Measurements from ENCODE around the gene UBE2A.

DNA sequence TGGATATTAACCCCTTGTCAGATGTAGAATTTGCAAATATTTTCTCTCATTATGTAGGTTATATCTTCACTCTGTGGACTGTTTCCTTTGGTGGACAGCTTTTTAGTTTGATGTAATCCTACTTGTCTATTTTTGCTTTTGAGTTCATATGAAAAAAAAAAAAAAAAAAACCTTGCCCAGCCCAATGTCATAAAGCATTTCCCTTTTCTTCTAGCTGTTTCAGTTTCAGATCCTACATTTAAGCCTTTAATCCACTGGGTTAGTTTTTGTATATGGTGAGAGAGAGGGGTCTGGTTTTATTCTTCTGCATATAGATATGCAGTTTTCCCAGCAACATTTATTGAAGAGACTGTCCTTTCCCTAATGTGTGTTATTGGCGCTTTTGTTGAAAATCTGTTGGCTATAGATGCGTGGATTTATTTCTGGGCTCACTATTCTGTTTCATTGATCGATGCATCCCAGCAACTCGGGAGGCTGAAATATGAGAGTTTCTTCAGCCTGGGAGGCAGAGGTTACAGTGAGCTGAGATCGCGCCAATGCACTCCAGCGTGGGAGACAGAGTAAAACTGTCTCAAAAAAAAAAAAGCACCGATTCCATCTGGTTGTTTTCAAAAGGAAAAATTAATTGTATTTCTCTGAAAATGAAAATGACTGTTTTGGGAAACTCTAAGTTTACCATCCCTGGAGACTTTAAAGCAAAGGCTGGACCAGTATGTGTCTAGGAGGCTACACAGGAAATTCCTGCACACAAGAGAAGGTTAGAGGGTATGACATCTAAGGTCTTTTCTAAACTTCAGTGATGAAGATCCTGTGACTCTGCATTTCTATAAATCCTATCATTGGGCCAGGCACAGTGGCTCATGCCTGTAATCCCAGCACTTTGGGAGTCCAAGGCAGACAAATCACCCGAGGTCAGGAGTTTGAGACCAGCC lies 44.8 kb upstream of the UBE2A start:
- TF ChIP-seq, protein P1, sequence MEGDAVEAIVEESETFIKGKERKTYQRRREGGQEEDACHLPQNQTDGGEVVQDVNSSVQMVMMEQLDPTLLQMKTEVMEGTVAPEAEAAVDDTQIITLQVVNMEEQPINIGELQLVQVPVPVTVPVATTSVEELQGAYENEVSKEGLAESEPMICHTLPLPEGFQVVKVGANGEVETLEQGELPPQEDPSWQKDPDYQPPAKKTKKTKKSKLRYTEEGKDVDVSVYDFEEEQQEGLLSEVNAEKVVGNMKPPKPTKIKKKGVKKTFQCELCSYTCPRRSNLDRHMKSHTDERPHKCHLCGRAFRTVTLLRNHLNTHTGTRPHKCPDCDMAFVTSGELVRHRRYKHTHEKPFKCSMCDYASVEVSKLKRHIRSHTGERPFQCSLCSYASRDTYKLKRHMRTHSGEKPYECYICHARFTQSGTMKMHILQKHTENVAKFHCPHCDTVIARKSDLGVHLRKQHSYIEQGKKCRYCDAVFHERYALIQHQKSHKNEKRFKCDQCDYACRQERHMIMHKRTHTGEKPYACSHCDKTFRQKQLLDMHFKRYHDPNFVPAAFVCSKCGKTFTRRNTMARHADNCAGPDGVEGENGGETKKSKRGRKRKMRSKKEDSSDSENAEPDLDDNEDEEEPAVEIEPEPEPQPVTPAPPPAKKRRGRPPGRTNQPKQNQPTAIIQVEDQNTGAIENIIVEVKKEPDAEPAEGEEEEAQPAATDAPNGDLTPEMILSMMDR (IDR thresholded peaks at IDR 0.05): no peak
- no peak for TF ChIP-seq POLR2A (IDR thresholded peaks at IDR 0.05)
